ENCODE results near the gene RPTOR.

RPTOR gene

DNA sequence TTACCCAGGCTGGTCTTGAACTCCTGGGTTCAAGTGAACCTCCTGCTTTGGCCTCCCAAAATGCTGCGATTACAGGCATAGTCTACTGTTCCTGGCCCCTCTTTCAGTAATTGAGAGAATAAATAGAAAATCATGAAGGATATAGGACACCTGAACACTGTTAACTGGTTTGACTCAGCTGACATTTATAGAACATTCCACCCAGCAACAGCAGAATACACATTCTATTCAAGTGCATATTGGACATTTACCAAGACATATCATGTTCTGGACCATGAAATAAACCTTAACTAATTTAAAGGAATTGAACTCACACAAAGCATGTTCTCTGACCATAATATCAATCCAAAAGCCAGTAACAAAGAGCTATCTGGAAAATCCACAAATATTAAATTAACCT is 470.5 kb downstream of the RPTOR start:
- TF ChIP-seq CTCF (conservative IDR thresholded peaks at IDR 0.05; ENCODE audit: low read depth): no peak
- ChIA-PET CTCF (no interaction called here), POLR2A (ENCODE audit: low non-redundant PET) (no interaction called here)
- no peak overlapping the region for H3K27ac ChIP-seq
- DNase-seq (ENCODE audit: low spot score): no peak

Data from RWPE1 (cell line).